ENCODE results near the gene SLC27A2.

SLC27A2 gene

GRCh38 chr15:50281427-50281826, 99.4 kb downstream of the SLC27A2 start:
- DNase-seq = no peak

All from RPMI8226 (cell line).